Head of caudate nucleus (tissue), 42 donors: ENCODE data around the gene KIF21A.

ENCODE experiments used
- DNase-seq, 42 donors: peaks; one replicate each; pipeline versions ENCODE4 v3.0.0 to v3.0.0-alpha.2; 2020 to 2021; ENCODE audit warnings: mixed read lengths in 7 of 42
- intact Hi-C: fragments of 100-400 bp; cut with DNase I; formaldehyde crosslinking; loops from one replicate; pipeline ENCODE4 v1.15.0; 2022

Gene KIF21A

DNA sequence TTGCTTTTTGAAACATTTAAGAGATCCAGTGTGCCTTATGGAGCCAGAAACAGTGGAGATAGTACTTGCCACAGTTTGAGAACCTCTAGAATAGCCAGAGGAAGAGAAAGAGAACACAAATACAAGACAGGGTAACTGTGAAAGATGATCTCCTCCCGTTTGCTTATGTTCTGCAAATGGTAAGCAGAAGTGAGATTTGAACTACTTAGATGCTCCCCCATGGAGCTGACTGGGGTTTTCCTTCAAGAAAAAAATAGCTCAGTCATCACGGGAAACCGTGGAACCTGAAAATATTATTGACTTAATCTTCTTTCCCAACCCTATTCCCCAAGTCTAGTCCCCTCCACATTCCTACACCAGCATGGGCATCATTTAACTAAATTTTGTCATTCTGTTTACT is 87.1 kb downstream of the KIF21A start:
- intact Hi-C loops, result no loop called here

DNA sequence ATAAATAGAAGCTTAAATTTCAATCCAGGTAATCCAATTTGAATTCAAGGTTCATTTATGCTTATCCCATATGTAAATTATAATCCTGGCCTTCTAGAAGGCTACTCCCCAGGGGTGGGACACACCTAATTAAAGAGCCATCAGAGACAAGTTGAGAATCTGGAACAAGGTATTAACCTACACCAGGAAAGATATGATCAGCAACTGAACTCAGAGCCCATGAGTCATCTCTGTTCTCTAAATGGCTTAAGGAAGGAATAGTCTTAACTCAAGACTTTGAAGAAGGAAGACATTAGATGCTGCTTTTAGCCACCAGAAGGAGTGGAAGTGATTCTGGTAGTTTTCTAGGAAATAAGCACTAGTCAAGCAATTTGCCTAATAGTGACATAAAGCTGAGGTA is 88.0 kb downstream of the KIF21A start:
- intact Hi-C loops, result no loop called here
- no peak for DNase-seq

More for the DNA sequence above, 87.1 kb downstream of the KIF21A start:
- no peak for DNase-seq

DNA sequence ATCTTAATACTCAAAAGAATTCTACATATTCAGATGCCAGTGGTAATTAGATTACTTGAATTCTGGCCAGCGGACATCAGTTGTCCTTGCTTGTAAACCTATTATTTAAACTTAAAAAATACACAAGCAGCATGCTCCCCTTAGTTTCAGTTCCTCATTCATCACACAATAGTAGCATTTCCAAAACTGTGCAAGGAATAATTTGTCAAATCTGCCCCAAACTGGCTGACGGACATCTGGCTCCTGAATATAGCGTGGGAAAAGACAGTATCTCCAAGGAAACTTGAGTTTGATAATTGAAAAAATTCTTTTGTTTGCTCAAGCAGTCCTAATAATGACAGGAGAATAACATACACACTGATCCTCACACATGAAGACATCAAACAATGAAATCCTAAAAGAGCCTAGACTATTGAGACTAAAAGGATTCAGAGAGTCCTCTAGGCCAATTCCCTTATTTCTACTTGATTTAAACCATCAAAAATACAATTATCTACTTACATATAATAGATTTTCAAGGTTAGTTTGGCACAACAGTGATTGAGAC is 90.4 kb downstream of the KIF21A start:
- intact Hi-C loops, result no loop called here
- no peak for DNase-seq

DNA sequence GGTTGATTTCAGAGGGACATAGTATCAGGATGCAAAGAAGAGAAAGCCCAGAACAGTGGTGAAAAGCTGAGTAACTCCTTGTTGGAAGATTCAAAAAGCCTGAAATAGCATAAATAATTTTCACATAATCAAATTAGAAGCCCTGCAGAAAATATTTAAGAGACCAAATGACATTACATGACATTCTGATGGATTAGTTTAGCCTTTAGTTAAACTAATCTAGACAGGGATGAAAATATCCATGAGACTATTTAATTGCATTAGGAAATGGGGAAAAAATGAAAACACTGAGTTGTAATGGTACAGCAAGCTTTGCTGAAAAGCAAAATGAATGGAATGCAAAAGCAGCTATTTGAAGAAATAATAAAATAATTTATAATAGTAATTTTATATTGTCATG is 91.8 kb downstream of the KIF21A start:
- no peak for DNase-seq
- intact Hi-C loops, result no loop called here

DNA sequence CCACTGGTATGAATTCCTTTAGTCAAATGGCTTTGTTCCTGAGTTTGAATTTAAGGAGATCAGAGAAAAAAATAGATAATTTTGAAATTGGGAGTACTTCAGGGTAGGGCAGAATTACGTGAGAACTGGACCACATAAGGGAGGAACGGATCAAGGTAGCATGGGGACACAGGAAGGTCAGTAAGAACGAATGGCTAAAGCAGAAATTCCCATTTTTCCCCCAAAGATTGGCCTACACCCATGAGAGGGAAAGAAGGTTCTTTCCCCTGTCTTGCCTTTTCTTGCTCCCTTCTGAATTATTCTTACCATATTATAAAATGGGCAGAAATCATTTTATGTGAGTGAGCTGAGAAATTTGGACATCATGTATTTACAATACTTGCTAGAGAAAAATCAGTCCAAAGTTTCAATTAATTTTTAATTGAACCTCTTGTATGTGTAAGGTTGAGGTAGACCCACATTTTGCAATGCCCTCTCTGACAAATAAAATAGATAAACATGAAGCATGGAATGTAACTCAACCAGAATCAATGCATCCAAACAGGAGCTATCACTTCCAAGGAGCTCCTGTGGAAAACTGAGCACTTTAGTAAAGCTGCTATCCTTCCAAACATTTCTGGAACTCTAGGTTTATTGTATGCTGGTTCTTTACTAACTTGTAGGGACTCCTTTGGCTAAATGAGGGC is 93.8 kb downstream of the KIF21A start:
- intact Hi-C loops, result no loop called here
- no peak for DNase-seq

DNA sequence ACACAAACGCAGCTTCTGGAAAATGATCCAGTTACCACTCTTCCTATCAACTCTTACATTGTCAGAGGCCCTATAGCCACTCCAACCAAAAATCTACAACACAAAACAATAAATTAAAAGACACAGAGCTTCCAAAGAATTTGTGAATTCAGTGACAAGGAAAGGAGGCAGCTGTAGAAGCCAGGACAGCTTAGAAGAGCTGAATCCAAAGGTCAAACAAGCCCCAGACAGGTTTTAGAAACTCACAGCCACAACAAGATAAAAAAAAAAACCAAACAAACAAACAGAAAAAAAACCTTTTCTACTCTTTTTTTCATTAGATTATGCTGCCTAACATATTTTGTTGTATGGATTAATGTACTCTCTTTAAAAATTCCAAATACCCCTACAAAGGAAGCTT is 94.4 kb downstream of the KIF21A start:
- intact Hi-C loops, result no loop called here
- no peak for DNase-seq

DNA sequence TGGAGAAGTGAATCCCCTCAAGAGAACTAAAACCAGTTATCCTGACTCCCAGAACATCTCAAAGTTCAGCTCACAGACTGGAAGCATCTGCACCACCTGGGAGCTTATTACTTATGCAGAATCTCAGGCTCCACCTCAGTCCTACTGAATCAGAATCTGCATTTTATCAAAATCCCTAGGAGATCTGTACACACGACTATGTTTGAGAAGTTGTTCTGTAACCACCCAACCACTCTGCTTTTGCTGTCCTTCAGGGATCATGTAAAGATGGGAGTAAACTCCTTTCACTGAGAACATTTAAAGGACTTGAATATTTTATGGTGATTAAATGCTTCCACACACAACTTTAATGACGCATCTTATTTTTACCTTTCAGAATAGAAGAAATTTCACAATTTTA is 98.0 kb downstream of the KIF21A start:
- intact Hi-C loops, result no loop called here

DNA sequence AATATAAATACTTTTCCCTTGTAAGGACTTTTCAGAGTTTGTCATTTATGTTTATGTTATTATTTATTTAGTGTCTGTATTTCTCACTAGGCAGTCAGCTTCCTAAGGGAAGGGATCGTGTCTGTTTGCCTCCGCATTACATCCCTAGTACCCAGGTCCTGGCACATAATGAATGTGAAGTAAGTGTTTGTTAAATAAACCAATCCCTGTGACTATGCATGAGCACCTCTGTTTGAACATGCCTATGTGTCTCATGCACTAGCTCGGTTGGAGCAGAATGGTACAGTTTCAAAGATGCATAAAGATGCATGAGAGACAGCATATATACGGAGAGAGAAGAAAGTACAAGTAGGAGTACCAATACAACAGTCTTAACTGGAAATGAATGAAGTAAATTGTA is 99.3 kb downstream of the KIF21A start:
- DNase-seq, result no peak
- intact Hi-C loops, result no loop called here

More for the DNA sequence above, 98.0 kb downstream of the KIF21A start:
- DNase-seq, result no peak

DNA sequence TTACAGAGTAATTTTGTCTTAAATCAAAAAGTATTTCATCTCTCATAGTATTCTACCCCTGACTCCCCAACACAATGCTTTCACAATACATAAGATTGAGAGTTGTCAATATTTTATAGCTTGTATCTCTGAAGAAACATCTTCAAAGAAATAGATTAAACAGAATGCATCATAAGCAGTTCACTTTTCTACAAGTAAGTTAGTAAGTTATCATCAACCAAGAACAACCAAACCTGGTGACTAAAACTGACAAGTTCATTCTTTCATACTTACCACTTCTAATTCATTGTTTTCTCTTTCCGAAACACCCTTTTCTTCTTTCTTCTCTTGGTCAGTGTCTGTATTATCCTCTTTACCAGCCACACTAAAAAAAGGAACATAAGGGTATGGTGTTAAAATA is 101.2 kb downstream of the KIF21A start:
- no peak for DNase-seq
- intact Hi-C loops, result no loop called here

DNA sequence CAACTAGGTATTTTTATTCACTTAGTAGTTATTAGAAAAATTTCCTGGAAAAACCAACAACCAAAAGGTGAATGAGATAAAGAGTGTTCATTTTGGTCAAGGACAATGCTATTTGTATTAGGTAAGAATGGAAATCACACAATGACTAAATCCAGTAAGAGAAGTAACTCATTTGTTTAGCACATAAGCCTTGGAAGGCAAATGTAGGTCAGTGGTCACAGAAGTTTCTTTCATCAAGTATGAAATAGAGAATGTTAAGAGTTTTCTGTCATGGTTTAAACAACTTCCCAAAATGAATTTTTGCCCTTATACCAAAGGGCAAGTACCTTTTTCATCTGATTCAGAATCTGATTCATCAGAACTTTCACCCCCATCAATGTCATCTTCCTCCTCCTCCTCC is 101.7 kb downstream of the KIF21A start:
- intact Hi-C loops, result no loop called here
- no peak for DNase-seq

DNA sequence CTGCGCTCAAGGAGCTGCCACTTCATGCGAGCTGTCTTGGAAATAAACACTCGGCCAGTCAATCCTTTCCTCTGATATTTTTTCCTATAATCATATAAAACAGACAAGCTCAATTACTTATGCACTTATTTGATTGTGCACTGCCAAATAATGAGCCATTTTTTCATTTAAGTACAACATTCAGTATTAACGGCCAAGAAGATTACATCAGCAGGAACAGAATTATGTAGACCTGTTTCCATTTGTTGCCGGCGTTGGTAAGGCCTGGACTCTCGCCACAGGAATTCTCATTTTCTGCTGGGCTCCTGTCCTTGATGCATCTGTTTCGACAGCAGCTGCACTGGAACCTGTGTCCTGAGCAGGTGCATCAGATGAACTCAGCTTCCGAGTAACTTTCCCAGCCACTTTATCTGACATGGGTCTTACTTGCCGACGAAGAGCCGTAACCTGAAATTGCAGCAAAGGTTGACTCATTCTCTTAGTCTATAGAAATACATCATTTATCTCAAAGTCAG is 110.2 kb downstream of the KIF21A start:
- intact Hi-C loops, result no loop called here
- no peak for DNase-seq

DNA sequence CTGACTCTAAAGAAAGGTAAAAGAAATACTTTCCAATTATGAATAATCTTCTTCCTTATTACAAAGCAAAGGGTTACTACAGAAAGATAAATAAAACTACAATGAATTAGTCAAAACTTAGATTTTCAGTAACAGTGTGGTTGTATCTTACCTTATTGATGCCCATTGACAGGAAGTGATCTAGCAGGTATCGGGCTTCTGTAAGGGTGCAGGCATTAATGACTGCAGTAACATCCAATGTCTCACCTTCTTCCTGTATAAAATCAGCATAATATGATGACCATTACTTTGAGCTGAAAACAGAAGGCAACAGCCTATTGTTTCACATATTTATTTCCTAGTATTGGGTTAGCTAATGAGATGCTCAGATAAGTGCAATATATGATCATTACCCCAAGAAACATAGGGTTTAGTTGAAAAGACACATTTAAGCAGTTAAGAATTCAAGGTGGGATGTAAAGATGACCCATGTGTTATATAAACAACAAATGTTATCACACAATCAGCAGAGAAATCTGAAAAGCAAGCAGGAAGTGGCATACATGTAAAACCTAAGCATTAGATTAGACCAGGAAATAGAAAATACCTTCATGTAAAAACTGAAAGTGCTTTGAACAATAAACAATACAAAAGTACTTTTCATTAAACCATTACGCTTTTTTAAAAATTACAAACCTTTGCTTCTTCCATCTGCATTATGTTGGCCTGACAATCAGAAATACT is 111.2 kb downstream of the KIF21A start:
- intact Hi-C loops, result no loop called here
- DNase-seq, result no peak

DNA sequence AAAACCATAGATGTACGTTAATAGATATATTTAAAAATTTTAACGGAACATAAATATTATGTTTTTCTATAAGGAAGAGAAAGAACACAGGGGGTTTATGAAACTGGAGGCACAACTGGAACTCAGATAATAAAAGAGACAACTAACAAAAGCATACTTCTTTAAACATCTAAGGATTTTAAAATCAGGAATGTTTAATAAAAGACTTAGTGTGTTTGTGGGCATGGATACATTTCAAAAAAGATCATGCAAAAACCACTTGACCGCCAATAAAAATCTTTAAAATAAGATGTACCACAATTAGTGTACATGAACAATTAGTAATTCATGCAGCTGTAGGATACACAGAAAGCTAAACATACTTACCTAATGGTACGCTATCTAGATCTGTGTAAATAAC is 113.0 kb downstream of the KIF21A start:
- DNase-seq, result no peak
- intact Hi-C loops, result no loop called here

DNA sequence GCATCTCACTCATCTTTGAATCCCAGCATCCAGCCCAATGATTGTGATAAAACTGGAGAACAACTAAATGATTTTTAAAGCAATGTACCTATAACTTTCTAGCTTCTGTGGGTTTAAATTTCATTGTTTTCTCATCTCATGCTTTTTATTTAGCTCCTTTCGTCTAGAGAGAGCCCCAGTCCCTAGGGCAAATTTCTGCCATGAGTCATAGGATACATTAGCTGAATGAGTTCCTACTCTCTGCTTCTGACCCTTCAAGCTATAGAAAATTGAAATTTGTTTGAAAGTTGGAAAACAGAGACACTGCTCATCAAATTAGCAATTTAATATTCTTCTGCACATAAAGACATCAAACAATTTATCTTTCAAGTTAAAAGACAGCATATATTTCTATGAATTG is 113.9 kb downstream of the KIF21A start:
- intact Hi-C loops, result no loop called here

DNA sequence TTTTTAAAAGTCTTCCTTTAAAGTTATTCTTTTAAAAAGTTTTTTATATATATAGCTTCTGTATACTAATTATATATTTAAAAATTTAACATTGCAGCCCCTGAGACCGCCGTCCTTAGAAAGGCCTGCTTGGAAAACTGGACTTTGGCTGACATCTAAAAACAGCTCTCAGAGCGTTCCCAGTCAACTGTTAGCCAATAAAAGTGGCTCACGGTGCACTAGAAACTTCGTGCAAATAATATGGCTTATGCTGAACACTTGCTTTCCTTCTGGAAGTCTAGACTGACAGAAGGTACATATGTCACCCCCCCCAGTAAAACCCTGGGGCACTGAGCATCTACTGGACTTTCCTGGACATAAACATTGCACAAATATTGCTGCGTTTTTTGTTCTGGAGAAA is 115.0 kb downstream of the KIF21A start:
- intact Hi-C loops, result no loop called here
- no peak for DNase-seq

More for the DNA sequence above, 113.9 kb downstream of the KIF21A start:
- DNase-seq, result no peak

DNA sequence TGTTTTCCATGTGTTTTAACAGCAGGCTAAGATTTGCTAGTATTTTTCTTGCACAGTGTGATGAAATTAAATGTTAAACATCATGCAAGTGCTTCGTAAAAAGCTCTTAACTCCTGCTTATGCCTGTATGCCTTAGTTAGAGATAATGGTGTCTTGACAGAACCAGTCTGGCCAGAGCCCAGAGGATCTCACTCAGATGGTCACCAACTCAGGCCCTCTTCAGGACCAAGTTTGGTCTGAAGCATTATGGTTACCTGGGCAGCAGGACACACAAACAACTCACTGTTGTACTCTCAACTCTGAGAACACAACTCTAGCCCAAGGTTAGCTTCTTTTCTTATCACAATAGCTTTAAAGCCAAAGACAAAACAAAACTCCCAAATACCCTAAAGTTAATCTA is 115.4 kb downstream of the KIF21A start:
- DNase-seq, result no peak
- intact Hi-C loops, result no loop called here

DNA sequence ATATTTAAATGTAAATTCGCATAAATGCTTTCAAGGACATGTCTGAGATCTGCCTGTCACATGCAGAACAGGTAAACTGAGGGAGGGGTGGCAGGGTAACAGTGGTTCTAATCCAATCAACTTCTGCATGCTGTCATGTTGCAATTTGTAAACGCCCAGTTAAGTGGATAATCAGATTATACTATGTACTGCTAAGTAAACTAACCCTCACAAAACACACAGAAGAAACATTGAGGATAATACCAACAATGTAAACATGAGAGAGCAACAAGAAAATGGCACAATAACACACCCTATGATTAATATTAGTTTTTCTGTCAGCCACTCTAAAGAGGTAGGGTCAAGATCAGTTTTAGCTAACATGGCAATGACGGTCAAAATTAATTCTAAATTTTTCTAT is 123.7 kb downstream of the KIF21A start:
- no peak for DNase-seq
- intact Hi-C loops, result no loop called here

DNA sequence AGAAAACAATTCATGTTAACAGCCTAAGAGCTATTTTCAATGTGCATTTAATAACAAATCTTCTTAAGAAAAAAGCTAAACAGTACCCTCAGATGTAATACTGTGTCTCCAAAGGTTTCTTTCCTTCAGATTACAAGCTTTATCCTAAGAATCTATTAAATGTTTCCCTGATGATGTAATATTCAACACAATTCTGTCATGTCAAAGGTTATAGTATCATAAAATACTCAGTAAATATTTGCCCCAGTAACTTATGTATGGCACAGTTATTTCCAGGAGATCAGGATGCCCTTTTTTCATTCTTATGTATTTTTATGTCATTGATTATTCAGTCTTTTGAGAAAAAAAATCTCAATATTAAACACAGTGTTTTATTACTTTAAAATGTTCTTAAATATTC is 128.4 kb downstream of the KIF21A start:
- intact Hi-C loops, result no loop called here
- no peak for DNase-seq

DNA sequence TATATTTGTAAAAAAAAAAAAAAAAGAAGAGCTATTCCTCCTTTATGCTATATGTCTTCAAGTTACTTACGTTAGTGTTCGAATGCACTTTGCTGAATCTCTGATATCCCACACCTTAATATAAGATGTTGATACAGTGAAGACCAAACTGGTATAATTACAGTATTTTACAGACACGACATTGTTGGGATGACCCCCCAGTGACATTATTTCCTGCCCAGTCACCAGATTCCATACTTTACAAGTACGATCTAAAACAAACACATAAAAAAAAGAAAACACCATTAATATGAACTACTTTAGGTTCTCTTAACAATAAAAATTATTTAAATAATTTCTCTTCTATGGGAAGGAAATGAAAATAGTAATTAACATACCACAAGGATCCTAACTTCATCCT is 133.4 kb downstream of the KIF21A start:
- intact Hi-C loops, result no loop called here
- DNase-seq, result no peak

DNA sequence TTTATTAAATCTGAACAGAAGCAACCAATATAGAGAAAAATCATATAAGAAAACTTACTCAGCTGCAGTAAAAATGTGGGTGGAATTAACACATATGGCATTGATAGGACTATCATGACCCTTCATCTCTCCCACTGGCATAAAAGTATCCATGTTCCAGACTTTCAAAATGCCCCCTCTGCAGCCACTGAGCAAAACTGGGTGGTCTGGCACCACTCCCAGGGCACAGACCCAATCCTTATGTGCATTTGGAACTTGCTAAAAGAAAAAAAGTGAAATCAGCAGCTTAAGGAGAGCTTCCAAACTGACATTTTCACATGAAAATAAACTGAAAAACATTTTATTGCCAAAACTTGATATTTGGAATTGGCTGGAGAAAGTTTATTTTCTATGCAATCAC is 141.5 kb downstream of the KIF21A start:
- DNase-seq, result no peak
- intact Hi-C loops, result no loop called here

DNA sequence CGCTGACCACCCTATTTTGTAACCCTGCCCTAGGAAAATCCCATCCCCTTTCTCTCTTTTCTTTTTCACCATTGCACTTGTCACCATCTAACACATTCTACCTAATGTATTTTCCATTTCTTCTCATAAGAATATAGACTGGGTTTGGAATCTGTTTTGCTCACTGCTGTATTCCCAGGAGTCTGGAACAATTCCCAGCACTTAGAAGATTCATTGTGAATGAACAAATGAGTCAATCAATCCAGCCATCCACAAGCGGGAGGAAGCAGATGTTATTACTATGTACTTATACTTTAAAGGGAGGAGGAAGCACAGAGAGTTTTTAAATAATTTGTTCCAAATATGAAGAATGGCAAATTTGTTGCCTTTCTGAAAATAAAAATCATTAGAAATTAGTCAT is 142.1 kb downstream of the KIF21A start:
- intact Hi-C loops, result no loop called here
- no peak for DNase-seq
